ENCODE measurements around the gene CELSR1.

DNA sequence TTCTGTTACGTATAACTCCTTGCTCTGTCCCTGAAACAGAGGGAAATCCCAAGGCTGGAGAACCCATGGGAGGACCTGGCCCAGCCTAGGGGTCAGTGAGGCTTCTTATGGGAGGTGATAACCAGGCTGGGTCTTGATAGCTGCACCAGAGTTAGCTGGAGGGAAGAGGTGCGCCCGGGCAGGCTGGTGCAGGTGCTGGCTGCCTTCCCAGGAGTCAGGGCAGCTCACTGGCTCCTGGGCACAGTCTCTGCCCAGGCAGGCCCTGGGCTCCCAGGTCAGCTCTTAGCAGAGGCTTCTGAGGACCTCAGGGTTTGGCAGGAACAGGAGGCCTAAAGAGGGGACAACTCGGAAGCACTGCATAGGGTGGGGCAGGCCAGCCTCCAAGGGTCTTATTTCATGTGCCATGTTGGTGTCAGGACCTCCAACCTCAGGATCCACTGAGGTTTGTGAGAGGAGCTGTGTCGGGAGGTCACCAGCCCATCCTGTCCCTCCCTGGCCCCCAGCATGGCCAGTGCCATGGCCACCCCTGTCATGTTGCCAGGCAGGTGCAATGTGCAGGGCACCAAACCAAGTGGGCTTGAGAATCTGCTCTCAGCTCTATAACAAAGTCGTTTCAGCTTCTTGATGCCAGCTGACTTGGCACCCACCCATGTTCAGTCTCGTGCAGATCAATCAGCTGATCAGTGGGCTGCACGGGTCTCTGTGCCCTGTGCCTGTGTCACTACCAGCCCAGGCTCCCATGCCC is 20.5 kb upstream of the CELSR1 start:
- TF ChIP-seq POLR2A (IDR thresholded peaks at IDR 0.05) (no peak), CTCF (IDR thresholded peaks at IDR 0.05) (no peak), POLR2AphosphoS5 (IDR thresholded peaks at IDR 0.05) (no peak)
